VCaP (cell line): ENCODE results near the gene URI1.

ENCODE experiments used
- H3K27ac ChIP-seq: fragments of 450-650 bp; 2 replicates; pipeline ENCODE4 v1.5.1; 2017
- CTCF ChIP-seq: fragments of 450-650 bp; conservative IDR thresholded peaks from 2 replicates; pipeline ENCODE4 v1.5.1; 2017; ENCODE audit warnings: mild to moderate bottlenecking, moderate library complexity

Gene URI1

GRCh38 chr19:29974701-29975100, 32.7 kb downstream of the URI1 start:
- TF ChIP-seq CTCF = no peak
- no peak overlapping the region for H3K27ac ChIP-seq

- H3K27ac ChIP-seq = no peak overlapping the region
- TF ChIP-seq CTCF = no peak
Measured at GRCh38 chr19:29976151-29976943, 34.3 kb downstream of the URI1 start.

- TF ChIP-seq CTCF = no peak
- no peak overlapping the region for H3K27ac ChIP-seq
Measured at GRCh38 chr19:29978080-29978479, 36.0 kb downstream of the URI1 start.

- no peak for TF ChIP-seq CTCF
- H3K27ac ChIP-seq = no peak overlapping the region
Measured at GRCh38 chr19:29983568-29983967, 41.5 kb downstream of the URI1 start.

- no peak for TF ChIP-seq CTCF
- 0 out of 2 replicates have a peak overlapping the region, but pooled peaks have one; percentile 1 for H3K27ac ChIP-seq
Measured at GRCh38 chr19:29985196-29985595, 43.2 kb downstream of the URI1 start.

GRCh38 chr19:29988351-29988750, 46.3 kb downstream of the URI1 start:
- H3K27ac ChIP-seq = no peak overlapping the region
- no peak for TF ChIP-seq CTCF

GRCh38 chr19:29992233-29992867, 50.3 kb downstream of the URI1 start:
- TF ChIP-seq CTCF = no peak
- H3K27ac ChIP-seq = no peak overlapping the region
